HuH-7 (cell line): ENCODE measurements around the gene DYSF.
"Not testable (repeated sequence)": the region's sequence is repeated elsewhere in the genome, so short reads cannot be mapped to it uniquely, and the experiment has no call there.

Experiments used
- DNase-seq: peaks from one replicate; pipeline ENCODE4 v3.0.0; 2011; ENCODE audit warnings: low spot score

Gene DYSF

GRCh38 chr2:71472019-71472418 is 18.7 kb downstream of the DYSF start:
- no peak for DNase-seq

- DNase-seq = no peak
Observed at GRCh38 chr2:71473346-71474031, 20.1 kb downstream of the DYSF start.

- DNase-seq = no peak
Observed at GRCh38 chr2:71474116-71474743, 20.9 kb downstream of the DYSF start.

- DNase-seq = no peak
Observed at GRCh38 chr2:71474744-71475397, 21.5 kb downstream of the DYSF start.

GRCh38 chr2:71476495-71476894 is 23.1 kb downstream of the DYSF start:
- DNase-seq = no peak

GRCh38 chr2:71477231-71477691 is 23.9 kb downstream of the DYSF start:
- DNase-seq = peak; percentile 52

- no peak for DNase-seq
Observed at GRCh38 chr2:71478806-71479205, 25.4 kb downstream of the DYSF start.

- DNase-seq = no peak
Observed at GRCh38 chr2:71479261-71479660, 25.9 kb downstream of the DYSF start.

GRCh38 chr2:71481111-71481510 is 27.8 kb downstream of the DYSF start:
- DNase-seq = no peak

- no peak for DNase-seq
Observed at GRCh38 chr2:71482055-71482454, 28.7 kb downstream of the DYSF start.

- no peak for DNase-seq
Observed at GRCh38 chr2:71483246-71483645, 29.9 kb downstream of the DYSF start.

- DNase-seq = no peak
Observed at GRCh38 chr2:71484354-71484753, 31.0 kb downstream of the DYSF start.

- no peak for DNase-seq
Observed at GRCh38 chr2:71486881-71487640, 33.7 kb downstream of the DYSF start.

GRCh38 chr2:71491551-71491950 is 38.2 kb downstream of the DYSF start:
- DNase-seq = not testable (repeated sequence)

- no peak for DNase-seq
Observed at GRCh38 chr2:71492112-71492511, 38.8 kb downstream of the DYSF start.

- no peak for DNase-seq
Observed at GRCh38 chr2:71494091-71494490, 40.7 kb downstream of the DYSF start.

- no peak for DNase-seq
Observed at GRCh38 chr2:71494523-71495155, 41.3 kb downstream of the DYSF start.

- no peak for DNase-seq
Observed at GRCh38 chr2:71496156-71496770, 42.9 kb downstream of the DYSF start.

- no peak for DNase-seq
Observed at GRCh38 chr2:71498261-71498701, 44.9 kb downstream of the DYSF start.

GRCh38 chr2:71499691-71500090 is 46.3 kb downstream of the DYSF start:
- DNase-seq = no peak

- no peak for DNase-seq
Observed at GRCh38 chr2:71500426-71501079, 47.2 kb downstream of the DYSF start.
